GM21360 (cell line): ENCODE results near the gene NFASC.

Experiments
- ATAC-seq: cut with Tn5 transposase; IDR thresholded peaks from one replicate; pipeline ENCODE4 v1.9.1; 2021; ENCODE audit warnings: mild to moderate bottlenecking, moderate library complexity; ENCODE audit not compliant: unreplicated experiment

Gene NFASC

GRCh38 chr1:204976646-204977045 is 106.0 kb downstream of the NFASC start:
- ATAC-seq = no peak

- ATAC-seq = no peak
These were observed 106.7 kb downstream of the NFASC start for GRCh38 chr1:204977318-204977717.

GRCh38 chr1:204978782-204979181 is 108.1 kb downstream of the NFASC start:
- no peak for ATAC-seq

- no peak for ATAC-seq
These were observed 108.6 kb downstream of the NFASC start for GRCh38 chr1:204979306-204979705.

GRCh38 chr1:204979891-204980649 is 109.4 kb downstream of the NFASC start:
- no peak for ATAC-seq

GRCh38 chr1:204980840-204981405 is 110.3 kb downstream of the NFASC start:
- no peak for ATAC-seq

GRCh38 chr1:204983136-204983535 is 112.5 kb downstream of the NFASC start:
- no peak for ATAC-seq

GRCh38 chr1:204983881-204984280 is 113.2 kb downstream of the NFASC start:
- no peak for ATAC-seq

- no peak for ATAC-seq
These were observed 113.8 kb downstream of the NFASC start for GRCh38 chr1:204984499-204984898.

GRCh38 chr1:204986181-204986580 is 115.5 kb downstream of the NFASC start:
- no peak for ATAC-seq

- no peak for ATAC-seq
These were observed 117.0 kb downstream of the NFASC start for GRCh38 chr1:204987689-204988088.

GRCh38 chr1:204988196-204988595 is 117.5 kb downstream of the NFASC start:
- no peak for ATAC-seq

- ATAC-seq = no peak
These were observed 118.8 kb downstream of the NFASC start for GRCh38 chr1:204989266-204990058.

GRCh38 chr1:204990059-204990664 is 119.5 kb downstream of the NFASC start:
- no peak for ATAC-seq

GRCh38 chr1:204990721-204991341 is 120.2 kb downstream of the NFASC start:
- no peak for ATAC-seq

- ATAC-seq = no peak
These were observed 120.7 kb downstream of the NFASC start for GRCh38 chr1:204991342-204991844.

GRCh38 chr1:204992201-204992997 is 121.7 kb downstream of the NFASC start:
- no peak for ATAC-seq

GRCh38 chr1:204992998-204993314 is 122.3 kb downstream of the NFASC start:
- ATAC-seq = no peak

GRCh38 chr1:204994086-204994862 is 123.6 kb downstream of the NFASC start:
- no peak for ATAC-seq
